ENCODE results near the gene LRBA.
"Not testable (repeated sequence)": the region's sequence is repeated elsewhere in the genome, so short reads cannot be mapped to it uniquely, and the experiment has no call there.

Gene LRBA

DNA sequence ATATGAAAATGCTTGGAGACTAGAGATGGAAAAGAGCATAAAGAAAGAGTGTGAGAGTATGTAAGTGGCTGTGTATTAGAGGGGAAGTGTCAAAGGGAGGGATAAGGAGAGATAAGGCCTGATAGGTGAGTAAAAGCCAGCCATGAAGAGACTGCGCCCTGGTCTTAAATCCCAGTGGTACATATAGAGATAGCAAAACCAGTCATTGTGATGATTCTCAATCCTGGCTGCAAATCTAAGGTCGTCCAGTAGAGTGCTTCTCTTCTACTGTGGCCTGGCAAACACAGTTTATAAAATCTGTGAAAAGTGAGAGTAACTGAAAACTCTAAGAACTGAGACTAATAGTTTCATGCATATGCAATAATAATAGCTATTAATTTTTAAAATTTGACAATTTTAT lies 346.3 kb downstream of the LRBA start:
- no peak for DNase-seq (ENCODE audit: low spot score)

DNA sequence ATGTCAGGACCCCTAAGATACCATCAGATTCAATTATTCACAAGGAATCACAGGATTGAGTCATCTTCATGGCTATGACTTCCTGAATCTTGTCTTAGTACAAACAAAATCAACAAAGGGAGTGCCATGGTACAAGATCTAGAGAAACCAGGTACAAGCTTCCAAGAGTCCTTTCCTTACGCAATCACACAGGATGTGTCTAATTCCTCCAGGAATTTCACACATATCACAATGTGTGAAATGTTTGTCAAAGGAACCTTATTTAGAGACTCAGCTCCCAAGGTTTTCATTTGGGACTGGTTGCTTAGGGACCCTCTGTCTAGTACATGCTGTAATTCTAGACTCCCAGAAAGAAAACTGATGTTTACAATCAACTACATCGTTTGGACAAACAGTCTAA lies 350.1 kb downstream of the LRBA start:
- no peak for DNase-seq (ENCODE audit: low spot score)

DNA sequence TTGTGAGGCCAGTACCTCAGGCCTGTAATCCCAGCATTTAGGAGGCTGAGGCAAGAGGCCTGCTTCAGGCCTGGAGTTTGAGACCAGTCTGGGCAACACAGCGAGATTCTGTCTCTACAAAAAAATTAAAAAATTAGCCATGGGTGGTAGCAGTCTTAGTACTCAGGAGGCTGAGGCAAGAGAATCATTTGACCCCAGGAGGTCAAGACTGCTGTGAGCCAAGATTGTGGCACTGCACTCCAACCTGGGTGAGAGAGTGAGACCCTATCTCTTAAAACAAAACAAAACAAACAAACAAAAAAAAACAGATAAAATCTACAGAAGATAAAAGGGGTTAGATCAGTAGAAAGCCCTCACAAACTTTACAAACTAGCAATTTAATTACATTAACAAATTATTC lies 352.4 kb downstream of the LRBA start:
- DNase-seq (ENCODE audit: low spot score), result no peak

DNA sequence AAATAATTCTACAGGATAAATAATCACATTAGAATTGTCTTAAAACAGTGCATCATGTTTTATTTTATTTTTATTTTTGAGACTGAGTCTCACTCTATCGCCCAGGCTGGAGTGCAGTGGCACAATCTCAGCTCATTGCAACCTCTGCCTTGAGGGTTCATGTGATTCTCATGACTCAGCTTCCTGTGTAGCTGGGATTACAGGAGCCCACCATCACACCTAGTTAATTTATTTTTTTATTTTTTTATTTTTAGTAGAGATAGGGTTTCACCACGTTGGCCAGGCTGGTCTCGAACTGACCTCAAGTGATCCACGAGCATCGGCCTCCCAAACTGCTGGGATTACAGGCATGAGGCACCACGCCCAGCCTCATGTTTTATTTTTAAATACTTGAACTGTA lies 353.5 kb downstream of the LRBA start:
- not testable (repeated sequence) for DNase-seq (ENCODE audit: low spot score)

DNA sequence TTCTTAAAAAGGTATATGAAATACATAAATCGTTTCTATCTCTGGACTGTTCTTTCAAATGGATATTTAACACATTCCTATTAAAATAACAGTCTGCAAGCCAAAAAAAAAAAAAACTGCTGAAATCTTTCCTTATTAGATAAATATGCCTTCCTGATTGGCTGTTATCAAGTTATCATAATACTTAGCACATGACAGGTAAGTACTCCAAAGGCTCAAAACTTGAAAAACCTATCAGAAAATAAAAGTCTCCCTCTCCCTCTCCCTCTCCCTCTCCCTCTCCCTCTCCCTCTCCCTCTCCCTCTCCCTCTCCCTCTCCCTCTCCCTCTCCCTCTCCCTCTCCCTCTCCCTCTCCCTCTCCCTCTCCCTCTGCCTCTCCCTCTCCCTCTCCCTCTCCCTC lies 356.8 kb downstream of the LRBA start:
- not testable (repeated sequence) for DNase-seq (ENCODE audit: low spot score)

DNA sequence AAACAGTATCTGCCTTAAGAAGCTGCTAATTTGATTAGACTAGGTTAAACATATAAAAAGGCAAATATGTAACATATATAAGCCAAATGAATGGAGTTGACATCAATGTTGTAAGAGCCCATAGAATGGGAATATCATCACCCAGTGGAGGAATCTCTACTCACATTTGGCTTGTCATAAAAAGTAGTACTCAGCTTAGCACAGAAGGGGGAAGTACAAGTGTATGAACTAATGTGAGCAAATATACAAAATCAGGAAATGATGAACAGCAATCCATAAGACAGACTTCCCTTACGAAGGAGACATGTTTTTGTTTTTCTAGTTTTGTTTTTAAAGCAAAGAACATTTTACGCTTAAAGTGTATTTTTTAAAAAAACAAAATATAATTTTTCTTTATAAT lies 358.2 kb downstream of the LRBA start:
- no peak for DNase-seq (ENCODE audit: low spot score)

DNA sequence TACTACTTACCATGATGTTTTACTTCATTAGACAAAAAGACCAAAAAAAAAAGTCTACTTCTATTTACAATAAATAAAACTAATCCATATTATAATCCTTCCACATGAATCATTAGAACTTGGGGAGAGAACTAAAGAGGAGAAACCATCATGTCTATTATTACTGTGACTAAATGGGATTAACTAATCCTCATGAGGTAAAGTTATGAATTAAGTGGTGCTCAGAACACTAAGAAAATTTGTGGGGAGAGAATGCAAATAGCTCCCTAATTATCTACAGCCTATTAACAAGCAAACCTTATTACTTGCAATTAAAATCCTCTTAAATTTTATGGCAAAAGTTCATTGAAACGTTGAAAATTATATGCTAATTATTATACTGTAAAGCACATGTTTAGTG lies 364.3 kb downstream of the LRBA start:
- DNase-seq (ENCODE audit: low spot score), result no peak

DNA sequence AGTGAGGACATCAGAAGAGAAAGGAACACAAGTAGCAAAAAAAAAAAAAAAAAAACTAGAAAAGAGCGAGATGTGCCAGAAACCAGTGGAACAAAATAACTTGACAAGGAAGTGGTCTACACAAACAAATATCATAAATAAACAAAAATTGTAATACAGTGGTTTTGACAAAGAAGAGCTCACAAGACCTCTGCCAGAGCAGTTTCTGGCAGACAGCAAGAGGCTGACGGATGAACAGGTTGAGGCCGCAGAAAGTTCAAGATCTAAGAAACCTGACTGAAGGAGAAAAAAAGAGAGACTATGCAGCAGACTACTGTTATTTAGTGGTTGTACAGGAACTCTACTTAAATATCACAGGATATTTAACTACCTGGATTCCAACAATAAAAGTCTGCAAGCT lies 367.0 kb downstream of the LRBA start:
- DNase-seq (ENCODE audit: low spot score), result no peak

DNA sequence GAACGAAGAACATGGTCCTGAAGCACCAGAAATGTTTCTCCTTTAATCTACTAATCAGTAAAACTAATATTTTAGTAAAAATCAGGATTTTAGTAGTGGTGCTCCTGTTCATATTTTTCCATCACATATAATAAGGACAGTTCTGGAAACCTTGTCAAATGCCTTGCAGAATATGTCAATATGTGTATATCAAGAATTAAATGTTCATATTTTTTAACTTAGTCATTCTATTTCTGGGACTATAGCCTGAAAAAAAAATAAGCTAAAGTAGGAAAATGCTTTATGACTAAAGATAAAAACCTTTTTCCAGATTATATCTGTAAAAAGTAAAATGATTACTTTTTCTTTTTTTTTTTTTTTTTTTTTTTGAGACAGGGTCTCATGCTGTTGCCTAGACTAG lies 368.1 kb downstream of the LRBA start:
- DNase-seq (ENCODE audit: low spot score), result no peak

DNA sequence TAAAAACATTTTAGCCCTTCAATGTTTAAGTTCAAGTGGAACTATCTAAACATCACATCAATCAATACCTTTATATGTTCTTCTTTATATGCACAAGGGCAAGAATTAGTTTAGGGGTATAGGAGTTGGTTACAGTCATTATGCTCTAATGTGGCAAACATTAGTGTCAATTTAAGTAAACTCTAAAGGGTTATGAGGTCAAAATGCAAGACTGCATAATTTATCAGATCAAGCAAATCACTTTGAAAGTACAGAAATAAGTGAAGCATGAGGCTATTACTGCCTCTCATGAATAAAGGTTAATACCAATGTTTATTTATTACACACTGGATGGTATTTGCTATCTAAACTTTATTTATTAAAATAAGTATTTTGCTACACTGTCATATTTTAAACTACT lies 373.5 kb downstream of the LRBA start:
- no peak for DNase-seq (ENCODE audit: low spot score)

DNA sequence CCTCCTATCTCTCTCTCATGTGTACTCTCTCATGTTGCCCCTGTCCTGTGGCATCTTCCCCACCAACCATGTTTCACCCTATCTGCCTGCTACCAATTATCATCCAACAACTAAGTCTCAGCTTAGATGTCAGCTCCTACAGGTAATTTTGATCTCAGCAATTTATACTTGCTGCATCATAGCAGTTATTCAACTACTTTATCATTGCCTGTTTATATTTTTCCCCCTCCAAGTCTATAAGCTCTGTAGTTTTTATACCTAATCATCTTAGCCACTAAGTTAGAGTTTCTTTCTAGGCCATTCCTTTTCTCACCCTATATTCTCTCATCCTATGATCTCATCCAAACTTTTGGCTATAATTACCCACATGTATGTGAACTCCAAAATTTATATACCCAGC lies 382.4 kb downstream of the LRBA start:
- DNase-seq (ENCODE audit: low spot score), result no peak

DNA sequence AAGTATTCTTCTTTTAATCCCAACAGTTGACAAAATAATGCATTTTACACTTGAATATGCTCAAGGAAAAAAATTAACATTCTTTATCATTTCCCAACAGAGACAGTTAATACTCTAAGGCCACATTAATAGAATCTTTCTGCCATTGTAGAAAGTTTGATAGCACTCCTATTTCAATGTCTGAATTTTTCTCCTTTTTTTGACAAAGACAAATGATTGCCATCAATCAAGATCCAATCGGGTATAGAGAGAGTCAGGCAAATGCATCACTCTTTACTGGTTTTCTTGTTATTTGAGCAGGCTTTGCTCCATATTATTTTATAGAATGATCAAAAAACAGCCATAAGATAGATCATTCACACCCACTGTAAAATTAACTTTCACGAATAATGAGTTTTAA lies 387.0 kb downstream of the LRBA start:
- no peak for DNase-seq (ENCODE audit: low spot score)

DNA sequence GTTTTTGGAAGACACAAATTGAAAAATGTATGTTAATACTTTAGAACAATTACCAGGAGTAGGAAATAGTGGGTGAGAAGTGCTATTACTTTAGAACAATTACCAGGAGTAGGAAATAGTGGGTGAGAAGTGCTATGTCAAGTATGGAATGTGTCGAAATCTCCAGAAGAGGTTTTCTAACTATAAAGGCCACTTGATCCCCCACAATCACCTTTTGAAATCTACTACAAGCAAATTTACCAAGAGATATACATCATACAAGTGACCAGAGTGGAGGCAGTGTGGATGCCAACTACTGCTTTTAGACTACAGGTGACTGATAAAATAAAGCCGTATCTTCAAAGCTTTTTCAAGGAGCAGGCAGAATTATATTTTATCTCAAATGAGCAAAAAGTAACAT lies 390.1 kb downstream of the LRBA start:
- DNase-seq (ENCODE audit: low spot score), result no peak

DNA sequence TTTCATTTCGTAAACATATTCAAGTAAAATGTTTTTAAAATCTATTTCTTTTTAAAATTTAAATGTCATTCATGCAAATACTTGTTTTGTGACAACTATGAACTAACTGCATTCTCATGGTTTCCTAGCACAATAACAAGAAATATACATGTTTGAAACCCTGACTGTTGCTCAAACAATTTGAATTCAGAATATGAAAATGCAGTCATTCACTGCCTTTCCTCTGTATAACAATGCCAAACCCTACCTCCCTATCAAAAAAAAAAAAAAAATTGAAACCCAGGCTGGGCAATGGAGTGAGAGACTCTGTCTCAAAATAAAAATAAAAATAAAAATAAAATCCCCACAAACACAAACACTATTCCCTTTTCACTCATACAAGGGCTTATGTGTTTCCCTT lies 391.0 kb downstream of the LRBA start:
- no peak for DNase-seq (ENCODE audit: low spot score)

DNA sequence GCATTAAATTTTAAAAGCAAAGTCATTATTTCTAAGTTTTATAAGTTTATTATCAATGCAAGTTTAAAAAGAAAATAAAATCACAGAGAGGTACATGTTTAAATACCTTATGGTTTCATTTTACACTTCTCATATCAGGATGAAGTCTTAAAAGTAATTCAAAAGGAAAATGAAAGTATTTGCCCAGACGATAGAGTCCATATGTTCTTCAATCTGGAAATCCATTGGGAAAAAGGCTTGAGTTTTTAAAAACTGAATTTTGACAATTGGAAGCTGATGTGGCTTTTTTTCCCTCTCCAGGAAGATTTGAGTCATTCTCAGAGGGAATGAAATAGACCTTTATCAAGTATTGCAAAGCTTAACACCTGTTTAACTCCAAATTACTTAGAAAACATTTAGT lies 396.0 kb downstream of the LRBA start:
- DNase-seq (ENCODE audit: low spot score), result no peak

DNA sequence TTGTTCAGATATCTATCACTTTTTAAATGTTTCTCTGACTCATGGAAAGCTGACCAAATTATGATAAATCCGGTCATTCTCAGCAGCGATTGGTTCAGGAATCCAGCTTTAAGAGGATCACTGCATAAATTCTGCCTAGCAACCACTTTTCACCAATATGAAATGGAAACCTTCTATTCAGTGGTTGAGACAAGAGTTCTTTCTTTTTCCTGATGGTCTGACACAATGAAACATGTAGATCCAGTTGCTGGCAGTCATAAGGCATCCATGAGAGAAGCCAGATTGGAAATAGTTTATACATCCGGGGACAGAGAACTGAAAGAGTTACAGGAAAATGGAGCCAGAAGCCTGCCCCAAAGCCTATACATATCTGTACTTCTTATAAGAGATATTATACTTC lies 406.0 kb downstream of the LRBA start:
- DNase-seq (ENCODE audit: low spot score), result no peak

DNA sequence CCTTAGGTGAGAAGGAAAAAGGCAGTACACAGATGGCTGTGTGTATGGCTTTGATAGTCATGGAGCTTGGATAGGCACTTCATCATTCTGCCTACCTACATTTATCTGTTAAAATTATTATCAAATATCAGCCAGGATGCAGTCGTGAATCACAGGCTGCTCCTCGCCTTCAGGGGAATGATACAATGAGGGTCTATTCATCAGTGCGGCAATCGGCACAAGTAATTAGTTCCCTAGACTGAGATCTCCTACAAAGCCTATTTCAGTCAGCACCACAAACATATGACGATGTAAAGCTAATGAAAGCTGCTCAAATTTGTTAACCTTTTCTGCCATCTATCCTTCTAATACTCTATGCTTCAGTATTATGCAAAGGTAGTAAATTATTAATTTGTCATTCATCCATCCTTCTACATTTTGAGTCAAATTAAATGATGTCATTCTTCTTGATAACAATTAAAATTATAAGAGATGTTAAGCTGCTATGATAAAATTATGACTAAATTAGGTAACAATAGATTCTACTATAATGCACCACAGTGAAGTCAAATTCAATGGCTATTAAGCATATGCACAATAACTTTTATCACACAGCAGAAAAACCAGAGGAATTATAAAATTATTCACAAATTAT lies 414.2 kb downstream of the LRBA start:
- no peak for DNase-seq (ENCODE audit: low spot score)

DNA sequence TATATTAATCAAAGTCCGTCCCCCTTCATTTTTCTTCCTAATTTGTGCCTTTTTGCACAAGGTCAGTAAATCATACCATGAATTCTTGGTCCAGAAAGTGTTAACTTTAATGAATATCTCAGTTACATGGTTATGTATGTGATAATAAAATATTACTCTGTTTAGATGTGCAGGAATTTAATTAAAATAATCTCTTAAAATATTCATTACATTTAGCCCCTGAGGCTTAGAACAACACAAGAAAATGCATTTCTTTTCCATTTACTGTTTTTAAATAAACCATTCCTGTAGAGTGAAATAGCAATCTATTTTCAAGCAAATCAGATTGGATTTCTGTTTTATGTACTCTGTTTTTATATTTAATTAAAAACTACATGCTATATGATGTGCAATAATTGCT lies 415.5 kb downstream of the LRBA start:
- no peak for DNase-seq (ENCODE audit: low spot score)

DNA sequence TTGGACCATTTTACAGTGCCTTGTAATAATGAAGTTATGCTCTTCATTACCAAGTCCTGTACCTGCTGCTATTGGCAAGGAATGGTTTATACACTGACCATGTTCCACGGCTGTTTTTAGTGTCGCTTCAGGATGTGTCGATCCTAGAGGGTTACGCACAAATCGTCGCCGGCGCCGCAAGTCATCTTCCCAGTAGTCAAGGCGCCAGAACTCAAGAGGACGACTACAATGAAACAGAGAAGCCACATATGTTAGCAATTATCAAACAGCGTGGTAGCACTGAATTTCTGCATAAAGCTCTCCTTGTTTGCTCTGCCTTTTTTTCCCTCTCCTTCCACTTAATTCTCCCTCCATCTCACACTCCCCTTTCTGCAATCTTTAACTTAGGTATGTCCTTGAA lies 416.2 kb downstream of the LRBA start:
- DNase-seq (ENCODE audit: low spot score), result no peak

DNA sequence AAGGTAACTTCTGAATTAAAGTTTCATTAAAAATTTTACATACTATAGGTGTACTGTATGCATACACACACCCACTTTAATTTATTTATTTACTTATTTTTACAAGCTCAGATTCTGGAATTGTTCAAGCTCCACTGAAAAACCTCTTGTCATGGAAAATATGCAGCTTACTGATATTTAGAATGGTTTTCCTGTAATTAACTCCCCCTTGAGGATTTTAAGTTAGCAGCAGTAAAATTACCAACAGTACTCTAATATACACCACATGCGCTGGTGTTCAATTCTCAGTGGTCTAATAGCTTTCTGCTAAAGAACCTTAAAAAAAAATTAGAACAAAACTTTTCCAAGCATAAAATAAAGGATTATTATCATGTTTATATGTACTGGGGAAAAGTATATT lies 421.1 kb downstream of the LRBA start:
- DNase-seq (ENCODE audit: low spot score), result no peak

DNA sequence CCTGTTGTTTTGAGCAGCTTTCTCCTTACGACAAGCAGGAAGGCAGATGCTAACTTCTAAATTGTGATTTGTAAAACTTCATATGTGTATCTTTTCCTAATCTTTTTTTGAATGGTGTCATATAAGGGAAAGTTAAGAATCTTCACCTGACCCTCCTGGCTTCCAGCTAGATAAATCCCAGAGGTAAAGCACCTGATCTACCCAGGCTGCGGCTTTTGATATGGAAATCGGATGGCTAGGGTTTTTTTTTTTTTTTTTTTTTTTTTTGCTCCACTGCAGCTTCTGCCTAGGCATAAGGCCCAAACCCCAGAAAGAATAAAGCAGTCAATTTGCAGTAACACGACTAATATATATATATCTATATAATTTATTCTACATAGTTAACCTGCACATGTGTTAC lies 423.2 kb downstream of the LRBA start:
- no peak for DNase-seq (ENCODE audit: low spot score)

DNA sequence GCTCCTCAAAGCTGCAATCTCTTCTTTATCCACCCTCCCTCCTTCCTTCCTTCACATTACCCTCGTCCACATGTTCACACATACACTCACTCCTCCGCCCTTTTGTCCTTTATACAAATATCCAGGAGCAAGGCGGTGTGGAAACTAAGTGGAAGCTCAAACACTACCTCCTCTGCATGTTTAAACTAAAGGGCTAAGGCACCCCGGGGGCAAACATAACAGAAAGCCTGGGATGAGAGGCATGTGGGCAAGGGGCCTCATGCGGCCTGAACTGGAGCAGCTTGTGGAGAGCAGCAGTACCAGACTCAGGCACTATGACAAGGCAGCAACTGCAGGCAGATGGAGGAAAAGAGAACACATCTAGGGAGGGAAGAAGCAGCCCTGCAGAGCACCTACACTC lies 423.7 kb downstream of the LRBA start:
- DNase-seq (ENCODE audit: low spot score), result no peak

DNA sequence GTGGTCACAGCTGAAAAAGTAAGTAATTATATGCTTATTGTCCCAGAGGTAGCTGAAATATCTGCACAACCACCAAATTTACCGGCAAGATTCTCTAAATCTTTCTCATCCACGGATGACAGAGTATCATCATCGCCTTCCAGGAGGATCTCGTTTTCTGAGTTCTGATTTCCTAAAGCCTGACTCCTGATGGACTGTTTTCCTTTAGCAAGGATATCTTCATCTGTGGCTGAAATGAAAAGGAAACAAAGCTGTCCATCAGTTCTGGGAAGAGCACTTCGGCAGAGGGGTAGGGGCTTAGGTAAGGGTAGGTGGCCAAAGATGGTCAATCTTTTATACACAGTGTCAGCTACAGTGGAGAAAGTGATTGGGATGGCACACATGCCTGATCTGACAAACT lies 424.5 kb downstream of the LRBA start:
- DNase-seq (ENCODE audit: low spot score), result no peak

DNA sequence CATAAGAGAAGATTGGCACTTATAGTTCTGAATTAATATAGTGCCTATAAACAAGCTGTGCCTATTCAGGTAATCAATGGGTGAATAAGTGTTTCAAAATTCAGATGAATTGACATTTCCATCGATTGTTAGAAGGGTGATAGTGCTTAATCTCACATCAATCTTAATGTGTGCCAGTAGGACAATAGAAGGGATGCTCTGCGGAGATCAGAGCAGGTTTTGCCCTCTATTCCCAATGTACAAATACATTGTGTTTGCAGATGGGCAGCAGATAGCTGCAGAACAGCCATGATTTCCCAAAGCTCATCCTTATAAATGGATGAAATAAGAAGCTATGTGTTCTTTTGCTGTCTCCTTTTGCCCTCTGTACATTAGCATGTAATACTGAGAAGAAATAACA lies 425.9 kb downstream of the LRBA start:
- DNase-seq (ENCODE audit: low spot score), result no peak

DNA sequence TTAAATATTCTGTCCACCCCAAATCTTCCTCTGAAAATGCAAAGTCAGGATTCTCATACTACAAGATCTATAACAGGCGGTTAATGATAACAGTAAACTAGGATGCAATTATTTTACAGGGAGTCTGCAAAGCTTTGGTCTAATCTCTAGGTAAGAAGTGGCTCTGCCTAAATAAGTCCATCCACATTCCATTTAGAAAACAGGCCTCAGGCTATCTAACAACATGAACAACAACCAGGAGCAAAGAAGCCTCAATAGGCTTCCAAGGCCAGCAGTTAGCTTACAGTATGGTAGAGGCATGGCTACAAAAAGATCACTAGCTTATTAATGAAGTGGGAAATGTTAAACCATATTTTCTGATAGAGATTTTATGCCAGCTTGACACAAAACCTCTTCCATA lies 426.8 kb downstream of the LRBA start:
- no peak for DNase-seq (ENCODE audit: low spot score)
